HG03095 (cell line): ENCODE data around the gene SMAGP.
"Not testable (repeated sequence)": the region's sequence is repeated elsewhere in the genome, so short reads cannot be mapped to it uniquely, and the experiment has no call there.

Experiments
- ATAC-seq: cut with Tn5 transposase; IDR thresholded peaks from one replicate; pipeline ENCODE4 v1.9.1; 2021; ENCODE audit warnings: moderate library complexity; ENCODE audit not compliant: unreplicated experiment

SMAGP gene

GRCh38 chr12:51265024-51265423 is 5.2 kb downstream of the SMAGP start:
- ATAC-seq: no peak

- no peak for ATAC-seq
These were observed 5.9 kb downstream of the SMAGP start for GRCh38 chr12:51264297-51264696.

GRCh38 chr12:51263341-51263740 is 6.9 kb downstream of the SMAGP start:
- no peak for ATAC-seq

GRCh38 chr12:51262758-51263177 is 7.4 kb downstream of the SMAGP start:
- no peak for ATAC-seq

GRCh38 chr12:51259600-51259999 is 10.6 kb downstream of the SMAGP start:
- ATAC-seq: not testable (repeated sequence)

GRCh38 chr12:51254536-51254935 is 15.7 kb downstream of the SMAGP start:
- ATAC-seq: no peak

GRCh38 chr12:51253276-51253675 is 16.9 kb downstream of the SMAGP start:
- no peak for ATAC-seq

GRCh38 chr12:51247523-51248206 is 22.6 kb downstream of the SMAGP start:
- ATAC-seq: no peak

- no peak for ATAC-seq
These were observed 23.9 kb downstream of the SMAGP start for GRCh38 chr12:51246254-51246853.

GRCh38 chr12:51245476-51246253 is 24.6 kb downstream of the SMAGP start:
- no peak for ATAC-seq

GRCh38 chr12:51244269-51244668 is 25.9 kb downstream of the SMAGP start:
- no peak for ATAC-seq

- ATAC-seq: no peak
These were observed 27.3 kb downstream of the SMAGP start for GRCh38 chr12:51242876-51243275.

GRCh38 chr12:51242120-51242519 is 28.1 kb downstream of the SMAGP start:
- ATAC-seq: no peak

GRCh38 chr12:51240971-51241370 is 29.2 kb downstream of the SMAGP start:
- ATAC-seq: no peak

- ATAC-seq: peak; percentile 88
These were observed 31.5 kb downstream of the SMAGP start, which contains the start of gene DAZAP2 for GRCh38 chr12:51238510-51239334. TSS of gene DAZAP2 (plus strand) at chr12:51238826. CDS start at chr12:51238908, 82 bp downstream.

GRCh38 chr12:51238037-51238509 is 32.1 kb downstream of the SMAGP start:
- ATAC-seq: no peak

GRCh38 chr12:51234530-51234929 is 35.7 kb downstream of the SMAGP start:
- ATAC-seq: no peak

- ATAC-seq: no peak
These were observed 37.6 kb downstream of the SMAGP start for GRCh38 chr12:51232642-51233041.

GRCh38 chr12:51229116-51229809 is 41.0 kb downstream of the SMAGP start:
- ATAC-seq: no peak

GRCh38 chr12:51227962-51228361 is 42.3 kb downstream of the SMAGP start:
- no peak for ATAC-seq
